CD14-positive monocyte (primary cell): ENCODE measurements around the gene FMNL3. TPM values are rescaled to one million over a fixed set of nuclear protein-coding genes. Genes with fewer than 3 reads are reported as not detected.

Source experiments
- DNase-seq, 3 donors: peaks; one replicate each; pipeline ENCODE4 v3.0.0-alpha.2; 2011 to 2022
- H2AFZ ChIP-seq: 2 replicates; pipeline ENCODE4 v1.6.0; 2012; ENCODE audit warnings: mild to moderate bottlenecking, low read depth, low read length, inconsistent platforms; ENCODE audit not compliant: insufficient read depth, poor library complexity, severe bottlenecking
- H3K27ac ChIP-seq, 2 donors: 1 replicate in 1 of 2; 2 replicates in 1 of 2; pipeline ENCODE4 v1.5.1; 2012 to 2013; ENCODE audit warnings: low read length in 2 of 2, control low read depth in 1 of 2, inconsistent platforms in 1 of 2, low read depth in 1 of 2, mild to moderate bottlenecking in 1 of 2
- H3K27me3 ChIP-seq, 2 donors: one replicate each; pipeline versions ENCODE4 v1.6.0 to v1.6.1; 2011 to 2013; ENCODE audit warnings: low read length in 2 of 2; ENCODE audit not compliant: control insufficient read depth in 2 of 2, insufficient read depth in 2 of 2
- H3K36me3 ChIP-seq, 2 donors: replicated peaks in 1 of 2; 1 replicate in 1 of 2; 2 replicates in 1 of 2; pipeline versions ENCODE4 v1.5.1 to v1.6.1; 2012 to 2013; ENCODE audit warnings: low read length in 2 of 2, control low read depth in 1 of 2, inconsistent platforms in 1 of 2, mild to moderate bottlenecking in 1 of 2; ENCODE audit not compliant: insufficient read depth in 2 of 2, control insufficient read depth in 1 of 2
- H3K4me1 ChIP-seq, 2 donors: 1 replicate in 1 of 2; 2 replicates in 1 of 2; pipeline versions ENCODE4 v1.5.1 to v1.6.1; 2012 to 2013; ENCODE audit warnings: low read length in 2 of 2, control low read depth in 1 of 2, inconsistent platforms in 1 of 2, mild to moderate bottlenecking in 1 of 2, moderate library complexity in 1 of 2; ENCODE audit not compliant: insufficient read depth in 2 of 2, control insufficient read depth in 1 of 2
- H3K4me2 ChIP-seq: replicated peaks from 2 replicates; pipeline ENCODE3; 2012; ENCODE audit warnings: low read length, moderate library complexity, mild to moderate bottlenecking; ENCODE audit not compliant: poor library complexity, severe bottlenecking; ENCODE audit errors: extremely low read depth
- H3K4me3 ChIP-seq, 3 experiments: fragments of 200-600 bp in 1 of 3; sonication (generic) in 1 of 3; replicated peaks in 1 of 3; 1 replicate in 2 of 3; 2 replicates in 1 of 3; pipeline ENCODE4 v1.5.1; 2011 to 2013; ENCODE audit warnings: low read length in 3 of 3, mild to moderate bottlenecking in 3 of 3, control low read depth in 2 of 3, low read depth in 2 of 3, inconsistent platforms in 1 of 3, moderate library complexity in 1 of 3
- H3K79me2 ChIP-seq: 2 replicates; pipeline ENCODE4 v1.6.0; 2012; ENCODE audit warnings: mild to moderate bottlenecking, control low read depth, inconsistent platforms, low read length, moderate library complexity; ENCODE audit not compliant: insufficient read depth
- H3K9ac ChIP-seq: 2 replicates; pipeline ENCODE4 v1.6.0; 2017; ENCODE audit warnings: low read length, mild to moderate bottlenecking; ENCODE audit not compliant: insufficient read depth, poor library complexity, severe bottlenecking
- H3K9me3 ChIP-seq, 2 donors: replicated peaks in 1 of 2; 1 replicate in 1 of 2; 2 replicates in 1 of 2; pipeline versions ENCODE4 v1.5.1 to v1.6.1; 2012 to 2013; ENCODE audit warnings: low read length in 2 of 2, control low read depth in 1 of 2; ENCODE audit not compliant: control insufficient read depth in 1 of 2, insufficient read depth in 1 of 2
- H4K20me1 ChIP-seq: 2 replicates; pipeline ENCODE4 v1.6.0; 2012; ENCODE audit warnings: mild to moderate bottlenecking, low read length, control low read depth, moderate library complexity; ENCODE audit not compliant: insufficient read depth
- H3K27ac Mint-ChIP-seq, 7 donors: one replicate each; pipeline ENCODE4 v1.8.0; 2020; ENCODE audit warnings: mild to moderate bottlenecking in 7 of 7, mixed read lengths in 7 of 7, moderate library complexity in 6 of 7, inconsistent platforms in 2 of 7
- H3K27me3 Mint-ChIP-seq, 3 donors: one replicate each; pipeline ENCODE4 v1.8.0; 2021 to 2022; ENCODE audit warnings: low read depth in 3 of 3, mild to moderate bottlenecking in 3 of 3, mixed read lengths in 3 of 3, moderate library complexity in 3 of 3, inconsistent platforms in 1 of 3
- H3K36me3 Mint-ChIP-seq, 2 donors: one replicate each; pipeline ENCODE4 v1.8.0; 2020; ENCODE audit warnings: mixed read lengths in 2 of 2, inconsistent platforms in 1 of 2, mild to moderate bottlenecking in 1 of 2
- H3K4me1 Mint-ChIP-seq: one replicate; pipeline ENCODE4 v1.8.0; 2020; ENCODE audit warnings: mild to moderate bottlenecking, mixed read lengths
- H3K4me3 Mint-ChIP-seq, 2 donors: one replicate each; pipeline ENCODE4 v1.8.0; 2020; ENCODE audit warnings: mild to moderate bottlenecking in 2 of 2, mixed read lengths in 2 of 2, moderate library complexity in 1 of 2
- H3K9me3 Mint-ChIP-seq, 7 donors: one replicate each; pipeline ENCODE4 v1.8.0; 2020 to 2022; ENCODE audit warnings: mixed read lengths in 7 of 7, mild to moderate bottlenecking in 6 of 7, moderate library complexity in 6 of 7, inconsistent platforms in 2 of 7
- CTCF ChIP-seq: fragments of 200-600 bp; IDR thresholded peaks from one replicate; pipeline ENCODE4 v1.8.0; 2022; ENCODE audit warnings: antibody characterized with exemption, mild to moderate bottlenecking
- WGBS: methylation state at CpG from one replicate; pipeline ENCODE4 v1.1.5; 2013; ENCODE audit warnings: missing lambda C conversion rate; ENCODE audit not compliant: insufficient coverage; 5-methylcytosine and 5-hydroxymethylcytosine counted together
- intact Hi-C, 2 donors: fragments of 100-400 bp; cut with micrococcal nuclease; formaldehyde crosslinking; loops; one replicate each; pipeline versions ENCODE4 v1.15.0 to v1.15.1; 2023
- polyA plus RNA-seq, 3 donors: library from polyadenylated mRNA; depleted of rRNA in 1 of 3; unstranded in 2 of 3; stranded (reverse) in 1 of 3; fragments of 300-500 nt in 2 of 3; fragments of >200 nt in 1 of 3; fragmentation: Illumina TruSeq in 2 of 3; gene quantifications; 1 replicate in 2 of 3; 2 replicates in 1 of 3; pipeline ENCODE4 v1.2.3, GENCODE V29; 2012 to 2021

Gene FMNL3
- polyA plus RNA-seq, 3 donors = 1.5 to 5.4 (median 1.7) TPM

- H3K27me3 Mint-ChIP-seq = peaks cover 0 to 6% (median 1%) of the 10 kb centered on the region in 3 donors
- Histone ChIP-seq H3K4me2 (no peak overlapping the region), H4K20me1 (peaks cover 14% of the 10 kb centered on the region), H3K4me3 (no peak overlapping the region), H3K27ac (no peak overlapping the region), H3K9me3 (no peaks in the 10 kb centered on the region), H3K27me3 (no peaks in the 10 kb centered on the region), H2AFZ (no peak overlapping the region), H3K79me2 (peaks cover 6% of the 10 kb centered on the region), H3K36me3 (no peaks in the 10 kb centered on the region), H3K9ac (no peak overlapping the region), H3K4me1 (peaks cover 20 to 31% of the 10 kb centered on the region in 2 donors)
- no peak overlapping the region for H3K27ac Mint-ChIP-seq
- H3K4me1 Mint-ChIP-seq = peaks cover 29% of the 10 kb centered on the region
- DNase-seq = no peak
- TF ChIP-seq CTCF = no peak
- no peaks in the 10 kb centered on the region for H3K9me3 Mint-ChIP-seq
- 100% methylated on average over 2 of the region's 4 CpGs for WGBS
- H3K36me3 Mint-ChIP-seq = peaks cover 2 to 8% of the 10 kb centered on the region in 2 donors
- H3K4me3 Mint-ChIP-seq = no peak overlapping the region
- intact Hi-C loops = loop anchor here (1.0 to 5.0 kb wide), 2 partner anchors 8 to 36 kb away; no protein-coding TSS in a partner anchor
These were observed 9.4 kb downstream of the FMNL3 start for GRCh38 chr12:49697808-49698207.

GRCh38 chr12:49696723-49697122 lies 10.5 kb downstream of the FMNL3 start:
- Mint-ChIP-seq H3K27me3 (peaks cover 1 to 6% (median 3%) of the 10 kb centered on the region in 3 donors), H3K4me1 (peaks cover 27% of the 10 kb centered on the region), H3K4me3 (no peak overlapping the region), H3K36me3 (peaks cover under 1 to 6% of the 10 kb centered on the region in 2 donors), H3K27ac (no peak overlapping the region), H3K9me3 (no peaks in the 10 kb centered on the region)
- Histone ChIP-seq H2AFZ (no peak overlapping the region), H3K27ac (no peak overlapping the region), H3K4me2 (no peak overlapping the region), H3K9me3 (no peaks in the 10 kb centered on the region), H3K36me3 (no peaks in the 10 kb centered on the region), H4K20me1 (peaks cover 12% of the 10 kb centered on the region), H3K9ac (no peak overlapping the region), H3K4me1 (peaks cover 20 to 29% of the 10 kb centered on the region in 2 donors), H3K4me3 (no peak overlapping the region), H3K79me2 (peaks cover 3% of the 10 kb centered on the region), H3K27me3 (no peaks in the 10 kb centered on the region)
- no peak for DNase-seq
- intact Hi-C loops = loop anchor here in 1 of 2 donors (5.0 kb wide), 1 partner anchor 34 kb away; no protein-coding TSS in a partner anchor
- TF ChIP-seq CTCF = no peak
